Neuronal stem cell (in vitro differentiated cells): ENCODE measurements around the gene CD55.

ENCODE experiments used
- DNase-seq: peaks from one replicate; pipeline ENCODE4 v3.0.0-alpha.2; 2013; ENCODE audit warnings: low spot score
- H2AFZ ChIP-seq: one replicate; pipeline ENCODE4 v1.6.1; 2013; ENCODE audit warnings: mild to moderate bottlenecking, low read length, inconsistent platforms
- H2AK5ac ChIP-seq: 2 replicates; pipeline ENCODE4 v1.6.1; 2013; ENCODE audit warnings: low read depth, mild to moderate bottlenecking, inconsistent platforms, low read length, moderate library complexity, mixed read lengths
- H2BK120ac ChIP-seq: 2 replicates; pipeline ENCODE4 v1.6.1; 2013; ENCODE audit warnings: low read depth, mild to moderate bottlenecking, inconsistent platforms, low read length, moderate library complexity, mixed read lengths
- H2BK12ac ChIP-seq: one replicate; pipeline ENCODE4 v1.6.1; 2013; ENCODE audit warnings: low read length, inconsistent platforms
- H2BK15ac ChIP-seq: 2 replicates; pipeline ENCODE4 v1.6.1; 2013; ENCODE audit warnings: mild to moderate bottlenecking, low read length, inconsistent platforms, mixed read lengths
- H2BK5ac ChIP-seq: one replicate; pipeline ENCODE4 v1.6.1; 2013; ENCODE audit warnings: inconsistent platforms, mild to moderate bottlenecking, low read length, moderate library complexity
- H3K14ac ChIP-seq: one replicate; pipeline ENCODE4 v1.6.1; 2013; ENCODE audit warnings: low read length, inconsistent platforms
- H3K18ac ChIP-seq: 2 replicates; pipeline ENCODE4 v1.6.1; 2013; ENCODE audit warnings: low read length, inconsistent platforms
- H3K23ac ChIP-seq: 2 replicates; pipeline ENCODE4 v1.6.1; 2013; ENCODE audit warnings: low read depth, mild to moderate bottlenecking, mixed read lengths, low read length, inconsistent platforms; ENCODE audit not compliant: poor library complexity
- H3K27ac ChIP-seq: replicated peaks from 3 replicates; pipeline ENCODE4 v1.5.1; 2013; ENCODE audit warnings: low read length, inconsistent platforms
- H3K27me3 ChIP-seq, 3 experiments: 2 replicates each; pipeline ENCODE4 v1.6.1; 2013; ENCODE audit warnings: low read length in 3 of 3, mild to moderate bottlenecking in 2 of 3, inconsistent platforms in 1 of 3, low read depth in 1 of 3, mixed read lengths in 1 of 3, moderate library complexity in 1 of 3; ENCODE audit not compliant: control insufficient read depth in 3 of 3, insufficient read depth in 3 of 3
- H3K36me3 ChIP-seq, 2 donors: replicated peaks in 1 of 2; 2 replicates each; pipeline ENCODE4 v1.6.1; 2013; ENCODE audit warnings: low read length in 2 of 2; ENCODE audit not compliant: control insufficient read depth in 2 of 2, insufficient read depth in 2 of 2
- H3K4ac ChIP-seq: 2 replicates; pipeline ENCODE4 v1.6.1; 2013; ENCODE audit warnings: inconsistent platforms, mild to moderate bottlenecking, low read length, moderate library complexity
- H3K4me1 ChIP-seq, 2 donors: 1 replicate in 1 of 2; 2 replicates in 1 of 2; pipeline ENCODE4 v1.6.1; 2013; ENCODE audit warnings: low read length in 2 of 2, low read depth in 1 of 2; ENCODE audit not compliant: control insufficient read depth in 2 of 2, insufficient read depth in 1 of 2
- H3K4me2 ChIP-seq: one replicate; pipeline ENCODE4 v1.6.1; 2013; ENCODE audit warnings: mild to moderate bottlenecking, low read length, inconsistent platforms; ENCODE audit not compliant: insufficient read depth, poor library complexity, severe bottlenecking
- H3K4me3 ChIP-seq, 2 donors: 2 replicates each; pipeline ENCODE4 v1.5.1; 2013; ENCODE audit warnings: low read length in 2 of 2, mild to moderate bottlenecking in 2 of 2, inconsistent platforms in 1 of 2, moderate library complexity in 1 of 2
- H3K79me1 ChIP-seq: one replicate; pipeline ENCODE4 v1.6.1; 2013; ENCODE audit warnings: low read depth, mild to moderate bottlenecking, inconsistent platforms, low read length, moderate library complexity
- H3K9ac ChIP-seq: one replicate; pipeline ENCODE4 v1.6.1; 2013; ENCODE audit warnings: mild to moderate bottlenecking, low read depth, low read length, inconsistent platforms; ENCODE audit not compliant: poor library complexity
- H3K9me3 ChIP-seq, 2 donors: replicated peaks in 1 of 2; 2 replicates each; pipeline versions ENCODE3 to v1.6.1; 2013; ENCODE audit warnings: low read length in 2 of 2, mild to moderate bottlenecking in 2 of 2, inconsistent platforms in 1 of 2, low read depth in 1 of 2, mixed read lengths in 1 of 2, moderate library complexity in 1 of 2; ENCODE audit not compliant: control insufficient read depth in 2 of 2, insufficient read depth in 1 of 2
- H4K8ac ChIP-seq: one replicate; pipeline ENCODE4 v1.6.1; 2013; ENCODE audit warnings: low read depth, mild to moderate bottlenecking, inconsistent platforms, low read length, moderate library complexity
- H4K91ac ChIP-seq: one replicate; pipeline ENCODE4 v1.6.1; 2013; ENCODE audit warnings: low read length, low read depth, mild to moderate bottlenecking, inconsistent platforms; ENCODE audit not compliant: poor library complexity
- WGBS, 2 donors: extraction: QIAGEN DNeasy Blood & Tissue Kit; methylation state at CpG; one replicate each; pipeline ENCODE4 v1.1.7; 2013; ENCODE audit warnings: missing lambda C conversion rate in 2 of 2, mixed read lengths in 1 of 2; ENCODE audit not compliant: insufficient read length in 2 of 2, insufficient replicate concordance in 1 of 2; ENCODE audit errors: extremely low coverage in 2 of 2; 5-methylcytosine and 5-hydroxymethylcytosine counted together

Gene CD55

DNA sequence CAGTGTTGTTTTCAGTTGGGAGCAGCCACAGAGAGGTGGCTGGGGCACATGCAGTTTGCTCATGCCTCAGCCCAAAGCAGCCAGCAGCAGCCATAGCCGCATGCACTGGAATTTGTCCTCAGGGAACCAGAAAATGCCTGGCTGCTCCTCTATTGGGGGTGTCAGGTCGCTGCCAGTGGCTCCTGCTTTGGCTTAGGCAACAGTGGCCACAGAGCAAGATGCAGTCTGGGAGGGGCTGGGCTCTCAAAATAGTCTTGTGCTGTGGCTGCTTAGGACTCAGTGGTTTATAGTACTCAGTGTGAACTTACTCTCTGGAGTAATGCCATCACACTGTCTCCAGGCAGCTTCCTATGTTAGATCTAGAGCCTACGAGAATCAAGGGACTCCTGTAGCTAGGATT is 25.0 kb downstream of the CD55 start:
- Histone ChIP-seq H3K14ac (no peak overlapping the region), H2BK12ac (no peak overlapping the region), H3K9ac (no peak overlapping the region), H3K4ac (no peak overlapping the region), H3K79me1 (no peaks in the 10 kb centered on the region), H3K4me1 (no peaks in the 10 kb centered on the region), H2BK120ac (no peak overlapping the region), H2AK5ac (no peak overlapping the region), H4K91ac (no peak overlapping the region), H3K23ac (no peak overlapping the region), H4K8ac (no peak overlapping the region), H3K4me2 (no peak overlapping the region), H3K4me3 (no peak overlapping the region), H3K18ac (no peak overlapping the region), H3K9me3 (no peaks in the 10 kb centered on the region), H3K27ac (no peak overlapping the region), H2AFZ (no peak overlapping the region), H2BK15ac (no peak overlapping the region), H3K27me3 (no peaks in the 10 kb centered on the region), H2BK5ac (no peak overlapping the region), H3K36me3 (no peaks in the 10 kb centered on the region)
- WGBS, 2 donors = no CpG with 5 or more reads among the region's 3 CpGs
- no peak for DNase-seq

DNA sequence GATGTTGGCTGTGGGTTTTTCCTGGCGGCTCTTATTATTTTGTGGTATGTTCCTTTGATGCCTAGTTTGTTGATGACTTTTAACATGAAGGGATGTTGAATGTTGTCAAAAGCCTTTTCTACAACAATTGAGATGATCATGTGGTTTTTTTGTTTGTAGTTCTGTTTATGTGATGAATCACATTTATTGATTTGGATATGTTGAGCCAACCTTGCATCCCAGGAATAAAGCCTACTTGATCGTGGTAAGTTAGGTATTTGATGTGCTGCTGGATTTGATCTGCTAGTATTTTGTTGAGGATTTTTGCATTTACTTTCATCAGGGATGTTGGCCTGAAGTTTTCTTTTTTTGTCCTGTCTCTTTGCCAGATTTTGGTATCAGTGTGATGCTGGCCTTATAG is 28.5 kb downstream of the CD55 start:
- H2AK5ac ChIP-seq = no peak overlapping the region
- no peak overlapping the region for H3K4me3 ChIP-seq
- H3K23ac ChIP-seq = no peak overlapping the region
- H2BK15ac ChIP-seq = no peak overlapping the region
- no peak overlapping the region for H3K18ac ChIP-seq
- no peak overlapping the region for H4K8ac ChIP-seq
- H3K9me3 ChIP-seq = no peaks in the 10 kb centered on the region
- no peak overlapping the region for H2BK12ac ChIP-seq
- WGBS, 2 donors = no CpG with 5 or more reads among the region's 2 CpGs
- no peak overlapping the region for H3K9ac ChIP-seq
- no peak overlapping the region for H2BK120ac ChIP-seq
- no peaks in the 10 kb centered on the region for H3K36me3 ChIP-seq
- no peak overlapping the region for H3K4ac ChIP-seq
- H2BK5ac ChIP-seq = no peak overlapping the region
- no peak overlapping the region for H3K27ac ChIP-seq
- DNase-seq = no peak
- no peak overlapping the region for H3K14ac ChIP-seq
- no peak overlapping the region for H4K91ac ChIP-seq
- no peaks in the 10 kb centered on the region for H3K27me3 ChIP-seq
- H3K4me2 ChIP-seq = no peak overlapping the region
- no peaks in the 10 kb centered on the region for H3K79me1 ChIP-seq
- no peaks in the 10 kb centered on the region for H3K4me1 ChIP-seq
- H2AFZ ChIP-seq = no peak overlapping the region

DNA sequence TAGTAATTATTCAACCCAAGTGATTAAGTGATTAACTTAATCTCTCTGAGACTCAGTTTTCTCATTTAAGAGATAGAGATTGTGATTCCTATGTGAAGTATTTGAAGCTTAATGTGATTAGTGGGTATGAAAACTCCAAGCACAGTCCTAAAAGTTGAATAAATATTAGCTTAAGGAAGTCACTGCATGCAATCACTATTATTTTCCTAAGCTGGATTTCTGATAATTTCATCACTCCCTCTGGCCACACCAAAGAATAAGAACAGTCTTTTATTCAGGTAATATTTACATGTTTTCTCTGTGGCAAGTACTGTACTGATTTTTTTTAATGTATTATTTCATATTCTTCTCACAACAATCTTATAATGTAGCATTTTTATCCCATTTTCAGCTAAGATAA is 31.1 kb downstream of the CD55 start:
- Histone ChIP-seq H2BK12ac (no peak overlapping the region), H2AFZ (no peak overlapping the region), H3K14ac (no peak overlapping the region), H3K4me3 (no peak overlapping the region), H4K91ac (no peak overlapping the region), H3K27me3 (no peaks in the 10 kb centered on the region), H3K4ac (no peak overlapping the region), H2AK5ac (no peak overlapping the region), H2BK120ac (no peak overlapping the region), H3K27ac (no peak overlapping the region), H3K9me3 (no peaks in the 10 kb centered on the region), H3K4me1 (no peaks in the 10 kb centered on the region), H3K36me3 (no peaks in the 10 kb centered on the region), H3K4me2 (no peak overlapping the region), H4K8ac (no peak overlapping the region), H2BK5ac (no peak overlapping the region), H3K18ac (no peak overlapping the region), H2BK15ac (no peak overlapping the region), H3K9ac (no peak overlapping the region), H3K79me1 (no peaks in the 10 kb centered on the region), H3K23ac (no peak overlapping the region)
- no peak for DNase-seq

DNA sequence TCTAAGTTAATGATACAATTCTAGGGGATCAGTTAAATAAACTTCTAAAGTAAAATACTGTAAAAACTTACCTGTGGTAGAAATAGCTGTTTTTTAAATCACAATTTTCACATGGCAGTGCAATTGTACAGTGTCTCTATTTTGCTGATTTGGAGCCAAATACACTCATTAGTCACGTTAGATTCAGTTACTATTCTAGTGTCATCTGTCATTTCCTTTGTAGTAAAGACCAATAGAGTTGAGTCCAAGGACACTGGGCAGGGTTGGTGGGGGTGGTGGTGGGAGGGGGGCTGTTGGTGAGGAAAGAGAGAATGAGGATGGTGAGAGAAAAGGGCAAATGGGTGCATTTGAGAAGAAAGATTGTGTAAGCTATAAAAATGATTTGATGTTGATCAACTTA is 33.6 kb downstream of the CD55 start:
- Histone ChIP-seq H3K36me3 (no peaks in the 10 kb centered on the region), H2BK5ac (no peak overlapping the region), H2BK15ac (no peak overlapping the region), H3K4me3 (no peak overlapping the region), H3K4me1 (no peaks in the 10 kb centered on the region), H2AK5ac (no peak overlapping the region), H3K27ac (no peak overlapping the region), H3K79me1 (no peaks in the 10 kb centered on the region), H3K27me3 (no peaks in the 10 kb centered on the region), H4K8ac (no peak overlapping the region), H3K4ac (no peak overlapping the region), H3K14ac (no peak overlapping the region), H3K18ac (no peak overlapping the region), H4K91ac (no peak overlapping the region), H3K23ac (no peak overlapping the region), H3K4me2 (no peak overlapping the region), H3K9ac (no peak overlapping the region), H3K9me3 (no peaks in the 10 kb centered on the region), H2BK120ac (no peak overlapping the region), H2AFZ (no peak overlapping the region), H2BK12ac (no peak overlapping the region)
- WGBS, 2 donors = no CpG with 5 or more reads among the region's 1 CpG
- no peak for DNase-seq
